Ectodermal cell (in vitro differentiated cells): ENCODE data around the gene MST1.

Experiments used
- H3K27ac ChIP-seq: 2 replicates; pipeline ENCODE4 v1.7.0; 2013; ENCODE audit warnings: mild to moderate bottlenecking, low read depth, low read length; ENCODE audit not compliant: insufficient read depth, poor library complexity, severe bottlenecking
- H3K27me3 ChIP-seq: 2 replicates; pipeline ENCODE4 v1.7.0; 2013; ENCODE audit warnings: mild to moderate bottlenecking, low read length; ENCODE audit not compliant: insufficient read depth, control insufficient read depth, poor library complexity, severe bottlenecking
- H3K36me3 ChIP-seq: one replicate; pipeline ENCODE4 v1.7.0; 2013; ENCODE audit warnings: low read length; ENCODE audit not compliant: control insufficient read depth, insufficient read depth
- H3K4me1 ChIP-seq: one replicate; pipeline ENCODE4 v1.7.0; 2013; ENCODE audit warnings: low read length; ENCODE audit not compliant: control insufficient read depth, insufficient read depth
- H3K4me3 ChIP-seq: 2 replicates; pipeline ENCODE4 v1.7.0; 2013; ENCODE audit warnings: low read depth, low read length, control low read depth; ENCODE audit not compliant: insufficient read depth
- H3K9me3 ChIP-seq: 2 replicates; pipeline ENCODE4 v1.7.0; 2013; ENCODE audit warnings: mild to moderate bottlenecking, low read length, moderate library complexity; ENCODE audit not compliant: control insufficient read depth
- WGBS, 2 experiments: methylation state at CpG; one replicate each; pipeline ENCODE4 v1.1.7; 2013; ENCODE audit warnings: missing lambda C conversion rate in 2 of 2; 5-methylcytosine and 5-hydroxymethylcytosine counted together

Gene MST1

GRCh38 chr3:49675912-49676311 is 13.4 kb downstream of the MST1 start:
- Histone ChIP-seq H3K36me3 (peaks cover 31% of the 10 kb centered on the region), H3K4me3 (no peak overlapping the region), H3K4me1 (peaks cover 12% of the 10 kb centered on the region), H3K27me3 (no peaks in the 10 kb centered on the region), H3K9me3 (no peaks in the 10 kb centered on the region), H3K27ac (no peak overlapping the region)
- WGBS, 2 experiments, result 94 to 95% methylated on average over 11 of the region's 11 CpGs

- no peaks in the 10 kb centered on the region for H3K9me3 ChIP-seq
- 4 to 5% methylated on average over 34 of the region's 34 CpGs for WGBS, 2 experiments
- no peaks in the 10 kb centered on the region for H3K27me3 ChIP-seq
- peaks cover 26% of the 10 kb centered on the region for H3K36me3 ChIP-seq
- H3K4me3 ChIP-seq, result peak overlapping the region; percentile 81
- no peak overlapping the region for H3K27ac ChIP-seq
- H3K4me1 ChIP-seq, result peaks cover 12% of the 10 kb centered on the region
These were observed 14.7 kb downstream of the MST1 start for GRCh38 chr3:49674497-49674983.

DNA sequence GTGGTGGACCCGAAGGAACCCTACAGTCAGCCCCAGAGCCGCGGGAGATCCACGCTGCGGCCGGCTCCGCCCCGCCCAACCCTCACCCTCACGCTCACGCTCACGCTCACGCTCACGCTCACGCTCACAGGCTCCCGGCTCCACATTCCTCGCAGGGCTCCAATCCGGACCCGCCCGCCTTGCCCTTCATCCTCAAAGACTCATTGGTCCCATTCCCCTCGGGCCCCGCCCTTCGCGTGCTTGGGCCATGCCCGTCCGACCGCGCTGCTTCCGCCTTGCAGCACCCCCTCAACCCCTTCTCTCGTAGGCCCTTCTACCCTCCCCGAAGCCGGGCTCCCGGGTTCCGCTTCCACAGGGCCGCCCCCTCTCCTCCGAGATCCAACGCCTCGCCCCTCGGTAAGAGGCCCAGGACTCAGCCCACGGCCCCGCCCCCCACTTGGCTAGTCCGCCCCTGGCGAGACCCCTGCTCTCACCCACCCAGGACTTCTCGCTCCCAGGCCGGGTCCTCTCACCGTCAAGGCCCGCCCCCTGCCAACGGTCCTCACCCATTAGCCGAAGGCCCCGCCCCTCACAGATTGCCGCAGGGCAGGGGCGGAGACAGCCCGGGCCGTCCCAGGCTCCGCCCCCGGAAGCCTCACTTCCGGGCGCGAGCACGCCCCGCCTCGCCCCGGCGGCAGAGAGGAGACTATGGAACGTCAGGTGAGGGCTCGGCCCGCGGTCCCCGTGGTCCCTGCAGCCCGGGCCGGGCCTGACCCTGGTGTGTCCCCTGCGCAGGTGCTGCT is 15.4 kb downstream of the MST1 start, which contains the start of gene APEH:
TSS of gene APEH (plus strand) at position 637 of the 782 bp plus-strand sequence. CDS start at position 688, 51 bp downstream.
- Histone ChIP-seq H3K27me3 (no peaks in the 10 kb centered on the region), H3K4me3 (peak within 1 kb of the TSS; percentile 81), H3K4me1 (peaks cover 12% of the 10 kb centered on the region), H3K36me3 (peaks cover 20% of the 10 kb centered on the region), H3K9me3 (no peaks in the 10 kb centered on the region), H3K27ac (peak within 1 kb of the TSS; percentile 85)
- WGBS, 2 experiments, result 0% methylated on average over 70 of the region's 71 CpGs

- Histone ChIP-seq H3K4me3 (peak overlapping the region; percentile 81), H3K27ac (peak overlapping the region; percentile 85), H3K36me3 (peaks cover 13% of the 10 kb centered on the region), H3K27me3 (no peaks in the 10 kb centered on the region), H3K9me3 (no peaks in the 10 kb centered on the region), H3K4me1 (peaks cover 12% of the 10 kb centered on the region)
- 19 to 22% methylated on average over 17 of the region's 17 CpGs for WGBS, 2 experiments
These were observed 16.1 kb downstream of the MST1 start for GRCh38 chr3:49673121-49673714.

- H3K36me3 ChIP-seq, result peaks cover 7% of the 10 kb centered on the region
- peaks cover 18% of the 10 kb centered on the region for H3K4me1 ChIP-seq
- 59 to 61% methylated on average over 11 of the region's 11 CpGs for WGBS, 2 experiments
- H3K9me3 ChIP-seq, result no peaks in the 10 kb centered on the region
- no peak overlapping the region for H3K4me3 ChIP-seq
- H3K27me3 ChIP-seq, result no peaks in the 10 kb centered on the region
- H3K27ac ChIP-seq, result peak overlapping the region; percentile 8
These were observed 17.7 kb downstream of the MST1 start for GRCh38 chr3:49671291-49672288.

GRCh38 chr3:49670940-49671290 is 18.4 kb downstream of the MST1 start:
- Histone ChIP-seq H3K4me3 (no peak overlapping the region), H3K36me3 (peaks cover 2% of the 10 kb centered on the region), H3K9me3 (no peaks in the 10 kb centered on the region), H3K27ac (no peak overlapping the region), H3K27me3 (no peaks in the 10 kb centered on the region), H3K4me1 (peaks cover 18% of the 10 kb centered on the region)
- WGBS, 2 experiments, result 62 to 67% methylated on average over 6 of the region's 6 CpGs

DNA sequence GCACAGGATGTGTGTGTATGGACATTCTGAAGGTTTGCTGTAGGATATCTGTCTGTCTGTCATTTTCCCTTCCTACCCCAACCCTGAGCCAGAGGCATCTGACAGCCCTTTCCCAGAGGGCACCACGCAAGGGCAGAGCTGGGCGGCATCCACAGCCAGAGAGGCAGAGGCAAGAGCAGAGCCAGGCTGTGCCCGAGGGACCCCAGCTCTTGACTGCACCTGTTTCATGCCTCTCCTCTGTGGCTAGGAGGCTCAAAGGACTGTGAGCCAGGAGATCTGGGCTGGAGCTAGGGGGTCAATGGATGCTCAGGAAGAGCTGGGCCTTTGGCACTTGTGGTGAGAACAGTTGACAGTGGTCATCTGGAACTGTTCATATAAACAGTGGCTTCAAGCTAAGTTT is 19.9 kb downstream of the MST1 start:
- no peaks in the 10 kb centered on the region for H3K36me3 ChIP-seq
- no peak overlapping the region for H3K4me3 ChIP-seq
- no peaks in the 10 kb centered on the region for H3K27me3 ChIP-seq
- WGBS, 2 experiments, result 95 to 96% methylated on average over 3 of the region's 3 CpGs
- H3K27ac ChIP-seq, result no peak overlapping the region
- no peaks in the 10 kb centered on the region for H3K9me3 ChIP-seq
- peaks cover 18% of the 10 kb centered on the region for H3K4me1 ChIP-seq

DNA sequence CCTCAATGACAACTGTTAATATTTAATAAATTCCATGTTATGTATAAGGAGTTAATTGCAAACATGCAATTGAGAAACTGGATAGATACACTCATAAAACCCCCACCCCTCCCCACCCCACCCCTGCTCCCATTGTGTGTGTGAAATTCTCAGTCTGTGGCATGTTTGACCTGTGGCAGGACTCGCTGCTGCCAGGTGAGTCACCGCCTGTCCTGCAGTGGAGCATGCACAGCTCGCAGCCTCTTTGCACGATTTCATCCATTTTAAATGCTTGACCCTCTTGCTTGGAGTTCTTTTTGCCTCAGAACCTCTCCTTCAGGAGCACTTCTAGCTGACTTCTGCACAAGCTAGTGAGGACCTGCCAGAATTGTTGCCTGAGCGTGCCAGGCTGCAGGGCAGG is 20.4 kb downstream of the MST1 start:
- peaks cover 22% of the 10 kb centered on the region for H3K4me1 ChIP-seq
- no peaks in the 10 kb centered on the region for H3K9me3 ChIP-seq
- 89 to 90% methylated on average over 5 of the region's 5 CpGs for WGBS, 2 experiments
- no peak overlapping the region for H3K27ac ChIP-seq
- no peak overlapping the region for H3K4me3 ChIP-seq
- no peaks in the 10 kb centered on the region for H3K27me3 ChIP-seq
- no peaks in the 10 kb centered on the region for H3K36me3 ChIP-seq

DNA sequence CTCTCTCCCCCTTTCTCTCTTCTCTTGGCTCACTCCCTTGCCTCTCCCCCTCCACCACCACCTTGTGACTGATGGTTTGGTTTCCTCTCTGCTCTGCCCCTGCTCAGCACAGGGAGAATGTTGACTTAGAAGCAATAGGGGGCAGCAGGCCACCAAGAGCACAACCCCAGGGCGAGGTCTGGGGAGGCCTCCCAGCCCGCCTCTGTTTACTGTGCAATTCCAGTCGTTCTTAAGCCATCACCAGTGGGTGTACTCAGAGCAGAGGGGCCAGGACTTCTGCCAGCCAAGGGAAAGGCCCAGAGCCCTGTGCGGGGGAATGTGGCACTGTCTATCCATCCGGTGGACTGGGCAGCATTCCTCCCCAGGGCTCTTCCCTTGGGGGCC is 20.9 kb downstream of the MST1 start:
- H3K27me3 ChIP-seq, result no peaks in the 10 kb centered on the region
- no peak overlapping the region for H3K4me3 ChIP-seq
- peaks cover 23% of the 10 kb centered on the region for H3K4me1 ChIP-seq
- 77 to 84% methylated on average over 5 of the region's 5 CpGs for WGBS, 2 experiments
- no peaks in the 10 kb centered on the region for H3K36me3 ChIP-seq
- no peaks in the 10 kb centered on the region for H3K9me3 ChIP-seq
- no peak overlapping the region for H3K27ac ChIP-seq
